Keratinocyte (primary cell): ENCODE data around the gene MYMX.

Experiments used
- CTCF ChIP-seq, 3 experiments: IDR thresholded peaks in 1 of 3; conservative IDR thresholded peaks in 1 of 3; optimal IDR thresholded peaks in 1 of 3; 2 replicates in 2 of 3; 3 replicates in 1 of 3; pipeline versions ENCODE3 to v1.5.1; 2011; ENCODE audit warnings: low read length in 3 of 3, mild to moderate bottlenecking in 3 of 3, moderate library complexity in 2 of 3, control low read depth in 1 of 3, inconsistent platforms in 1 of 3; ENCODE audit not compliant: insufficient read depth in 2 of 3; ENCODE audit errors: extremely low read depth in 1 of 3
- EZH2 ChIP-seq: IDR thresholded peaks from one replicate; pipeline ENCODE4 v1.6.1; 2012; ENCODE audit warnings: inconsistent platforms, mild to moderate bottlenecking, low read length, moderate library complexity

GRCh38 chr6:44211284-44211683 is 5.4 kb upstream of the MYMX start:
- no peak for TF ChIP-seq CTCF (optimal IDR thresholded peaks at IDR 0.05 in 1 of 3, IDR thresholded peaks at IDR 0.05 in 1 of 3, conservative IDR thresholded peaks at IDR 0.05 in 1 of 3; ENCODE audit: extremely low read depth in 1 of 3, insufficient read depth in 2 of 3, low read length in 3 of 3)
- TF ChIP-seq EZH2: no peak
